Fibroblast of lung (primary cell): ENCODE measurements around the gene CCDC3. TPM values are rescaled to one million over a fixed set of nuclear protein-coding genes. Genes with fewer than 3 reads are reported as not detected.
A peak's percentile ranks its signal among the peaks of the same experiment; 100 is the strongest.

Experiments used
- DNase-seq, 2 donors: peaks; one replicate each; pipeline versions ENCODE4 v3.0.0 to v3.0.0-alpha.2; 2010; ENCODE audit warnings: low read depth in 2 of 2
- H2AFZ ChIP-seq: 2 replicates; pipeline ENCODE4 v1.5.1; 2012; ENCODE audit warnings: low read length, control low read depth, inconsistent platforms
- H3K27ac ChIP-seq: 2 replicates; pipeline ENCODE4 v1.5.1; 2011; ENCODE audit warnings: low read length, control low read depth; ENCODE audit not compliant: insufficient read depth
- H3K27me3 ChIP-seq: 2 replicates; pipeline ENCODE4 v1.5.1; 2011; ENCODE audit warnings: mild to moderate bottlenecking, low read length; ENCODE audit not compliant: control insufficient read depth, insufficient read depth
- H3K36me3 ChIP-seq: 2 replicates; pipeline ENCODE4 v1.5.1; 2011; ENCODE audit warnings: low read length; ENCODE audit not compliant: control insufficient read depth, insufficient read depth
- H3K4me1 ChIP-seq: 2 replicates; pipeline ENCODE4 v1.5.1; 2011; ENCODE audit warnings: low read length; ENCODE audit not compliant: control insufficient read depth, insufficient read depth; ENCODE audit errors: extremely low read depth
- H3K4me2 ChIP-seq: 2 replicates; pipeline ENCODE4 v1.5.1; 2011; ENCODE audit warnings: low read length, control low read depth; ENCODE audit not compliant: insufficient read depth; ENCODE audit errors: extremely low read depth
- H3K4me3 ChIP-seq, 4 experiments: fragments of 200-600 bp in 1 of 4; sonication (generic) in 1 of 4; replicated peaks in 1 of 4; 2 replicates each; pipeline ENCODE4 v1.5.1; 2011 to 2016; ENCODE audit warnings: low read length in 4 of 4, low read depth in 3 of 4, mild to moderate bottlenecking in 3 of 4, control low read depth in 2 of 4, inconsistent platforms in 1 of 4, mixed read lengths in 1 of 4; ENCODE audit not compliant: insufficient read depth in 1 of 4; ENCODE audit errors: control extremely low read depth in 1 of 4
- H3K79me2 ChIP-seq: 2 replicates; pipeline ENCODE4 v1.5.1; 2012; ENCODE audit warnings: mild to moderate bottlenecking, low read length, inconsistent platforms; ENCODE audit not compliant: control insufficient read depth, insufficient read depth
- H3K9ac ChIP-seq: 2 replicates; pipeline ENCODE4 v1.5.1; 2011; ENCODE audit warnings: mild to moderate bottlenecking, low read length, control low read depth; ENCODE audit not compliant: insufficient read depth
- H3K9me3 ChIP-seq: 2 replicates; pipeline ENCODE4 v1.5.1; 2012; ENCODE audit warnings: low read depth, low read length; ENCODE audit not compliant: control insufficient read depth, insufficient read depth
- H4K20me1 ChIP-seq: 2 replicates; pipeline ENCODE4 v1.5.1; 2011; ENCODE audit warnings: low read length; ENCODE audit not compliant: control insufficient read depth, insufficient read depth; ENCODE audit errors: extremely low read depth
- CTCF ChIP-seq, 2 donors: IDR thresholded peaks in 1 of 2; conservative IDR thresholded peaks in 1 of 2; 1 replicate in 1 of 2; 2 replicates in 1 of 2; pipeline ENCODE4 v1.5.1; 2011 to 2012; ENCODE audit warnings: low read length in 2 of 2, control low read depth in 1 of 2, inconsistent platforms in 1 of 2, low read depth in 1 of 2, mild to moderate bottlenecking in 1 of 2
- EZH2 ChIP-seq: IDR thresholded peaks from 2 replicates; pipeline ENCODE4 v1.5.1; 2012; ENCODE audit warnings: low read length, control low read depth, mild to moderate bottlenecking; ENCODE audit errors: missing control alignments
- polyA plus RNA-seq, 2 donors: library from polyadenylated mRNA; depleted of rRNA in 1 of 2; stranded (reverse) in 1 of 2; unstranded in 1 of 2; fragments of >200 nt; gene quantifications; 2 replicates each; pipeline ENCODE4 v1.2.1, GENCODE V29; 2011 to 2012; ENCODE audit warnings: missing spikeins in 1 of 2
- total RNA-seq: library from RNA; depleted of rRNA; stranded (reverse); fragments of >200 nt; gene quantifications from 2 replicates; pipeline ENCODE4 v1.2.1, GENCODE V29; 2014

The CCDC3 gene
- total and polyA plus RNA-seq, 2 donors (not counting 1 experiment from before 2014, with no cell fraction given) = 0.33 to 0.65 TPM

- Histone ChIP-seq H3K79me2 (no peaks in the 10 kb centered on the region), H3K27me3 (no peaks in the 10 kb centered on the region), H4K20me1 (no peaks in the 10 kb centered on the region), H3K9ac (no peak overlapping the region), H3K4me2 (no peak overlapping the region), H3K4me3 (no peak overlapping the region), H3K27ac (no peak overlapping the region), H2AFZ (no peak overlapping the region), H3K9me3 (no peaks in the 10 kb centered on the region), H3K4me1 (no peaks in the 10 kb centered on the region), H3K36me3 (no peaks in the 10 kb centered on the region)
- TF ChIP-seq CTCF (conservative IDR thresholded peaks at IDR 0.05 in 1 of 2, IDR thresholded peaks at IDR 0.05 in 1 of 2; ENCODE audit: low read depth in 1 of 2, low read length in 2 of 2) (no peak), EZH2 (no peak)
- no peak for DNase-seq
Observed at GRCh38 chr10:12975906-12976305, 25.6 kb downstream of the CCDC3 start.

GRCh38 chr10:12975266-12975665 lies 26.2 kb downstream of the CCDC3 start:
- DNase-seq = no peak
- H3K4me2 ChIP-seq = no peak overlapping the region
- no peaks in the 10 kb centered on the region for H3K79me2 ChIP-seq
- H3K27ac ChIP-seq = no peak overlapping the region
- H2AFZ ChIP-seq = no peak overlapping the region
- H3K4me3 ChIP-seq = no peak overlapping the region
- no peaks in the 10 kb centered on the region for H3K27me3 ChIP-seq
- H3K9me3 ChIP-seq = no peaks in the 10 kb centered on the region
- H3K4me1 ChIP-seq = no peaks in the 10 kb centered on the region
- no peaks in the 10 kb centered on the region for H4K20me1 ChIP-seq
- no peaks in the 10 kb centered on the region for H3K36me3 ChIP-seq
- no peak overlapping the region for H3K9ac ChIP-seq
- TF ChIP-seq CTCF (conservative IDR thresholded peaks at IDR 0.05 in 1 of 2, IDR thresholded peaks at IDR 0.05 in 1 of 2; ENCODE audit: low read depth in 1 of 2, low read length in 2 of 2) (peak in 1 of 2 donors; percentile 5), EZH2 (no peak)

GRCh38 chr10:12974491-12975199 lies 26.9 kb downstream of the CCDC3 start:
- Histone ChIP-seq H3K79me2 (no peaks in the 10 kb centered on the region), H2AFZ (no peak overlapping the region), H3K4me1 (no peaks in the 10 kb centered on the region), H3K36me3 (no peaks in the 10 kb centered on the region), H4K20me1 (no peaks in the 10 kb centered on the region), H3K4me3 (no peak overlapping the region), H3K9ac (no peak overlapping the region), H3K4me2 (no peak overlapping the region), H3K9me3 (no peaks in the 10 kb centered on the region), H3K27ac (no peak overlapping the region), H3K27me3 (no peaks in the 10 kb centered on the region)
- no peak for DNase-seq
- no peak for TF ChIP-seq EZH2
- no peak for TF ChIP-seq CTCF (conservative IDR thresholded peaks at IDR 0.05 in 1 of 2, IDR thresholded peaks at IDR 0.05 in 1 of 2; ENCODE audit: low read depth in 1 of 2, low read length in 2 of 2)
